ENCODE results near the gene CFAP90.

DNA sequence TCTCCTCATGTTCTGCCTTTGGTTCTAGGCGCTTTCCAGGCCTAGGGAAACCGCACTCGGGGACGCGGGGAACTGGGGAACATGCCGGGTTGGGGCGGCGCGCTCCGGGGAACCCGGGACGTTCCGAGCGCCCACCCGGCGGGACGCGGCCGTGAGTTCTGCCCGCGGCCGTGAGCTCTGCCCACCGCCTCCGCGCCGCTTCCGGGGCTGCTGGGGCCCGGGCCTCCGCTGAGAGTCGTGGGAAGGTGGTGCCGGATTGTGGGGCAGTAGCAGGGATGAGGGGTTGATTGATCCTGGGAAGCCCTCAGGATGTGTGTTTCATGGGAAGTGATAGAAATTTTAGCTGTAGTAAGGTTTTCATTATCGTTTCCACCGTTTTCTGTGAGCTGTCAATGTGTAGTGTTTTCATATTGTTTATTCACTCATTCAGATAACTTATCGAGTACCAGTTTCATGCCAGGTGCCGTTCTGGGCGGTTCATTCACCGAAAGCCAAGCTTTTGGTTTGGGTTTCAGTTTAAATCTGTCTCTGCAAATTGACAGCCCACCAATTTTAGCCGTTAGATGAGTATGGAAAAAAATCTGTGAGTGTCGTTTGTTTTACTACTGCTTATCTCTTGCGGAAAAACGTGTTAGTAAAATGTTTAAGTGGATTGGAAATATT, 18.7 kb upstream of the CFAP90 start:
- no peak for TF ChIP-seq EZH2 (IDR thresholded peaks at IDR 0.05; ENCODE audit: low read length, unreplicated experiment)
- TF ChIP-seq, protein P1, sequence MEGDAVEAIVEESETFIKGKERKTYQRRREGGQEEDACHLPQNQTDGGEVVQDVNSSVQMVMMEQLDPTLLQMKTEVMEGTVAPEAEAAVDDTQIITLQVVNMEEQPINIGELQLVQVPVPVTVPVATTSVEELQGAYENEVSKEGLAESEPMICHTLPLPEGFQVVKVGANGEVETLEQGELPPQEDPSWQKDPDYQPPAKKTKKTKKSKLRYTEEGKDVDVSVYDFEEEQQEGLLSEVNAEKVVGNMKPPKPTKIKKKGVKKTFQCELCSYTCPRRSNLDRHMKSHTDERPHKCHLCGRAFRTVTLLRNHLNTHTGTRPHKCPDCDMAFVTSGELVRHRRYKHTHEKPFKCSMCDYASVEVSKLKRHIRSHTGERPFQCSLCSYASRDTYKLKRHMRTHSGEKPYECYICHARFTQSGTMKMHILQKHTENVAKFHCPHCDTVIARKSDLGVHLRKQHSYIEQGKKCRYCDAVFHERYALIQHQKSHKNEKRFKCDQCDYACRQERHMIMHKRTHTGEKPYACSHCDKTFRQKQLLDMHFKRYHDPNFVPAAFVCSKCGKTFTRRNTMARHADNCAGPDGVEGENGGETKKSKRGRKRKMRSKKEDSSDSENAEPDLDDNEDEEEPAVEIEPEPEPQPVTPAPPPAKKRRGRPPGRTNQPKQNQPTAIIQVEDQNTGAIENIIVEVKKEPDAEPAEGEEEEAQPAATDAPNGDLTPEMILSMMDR (conservative IDR thresholded peaks at IDR 0.05; ENCODE audit: low read depth, low read length) = no peak

Measured in PC-3 (cell line).